NCI-H524 (cell line): ENCODE results near the gene ZNF500.
"Not testable (repeated sequence)": the region's sequence is repeated elsewhere in the genome, so short reads cannot be mapped to it uniquely, and the experiment has no call there.

Experiments used
- DNase-seq, 2 experiments: peaks; one replicate each; lab custom pipeline; 2025; lab: John Stamatoyannopoulos, UW

The ZNF500 gene

GRCh38 chr16:4744555-4745273 lies 22.2 kb downstream of the ZNF500 start:
- peak; percentile 15 to 42 for DNase-seq

GRCh38 chr16:4743226-4743878 lies 23.6 kb downstream of the ZNF500 start:
- no peak for DNase-seq

- not testable (repeated sequence) for DNase-seq
Measured at GRCh38 chr16:4738370-4738769, 28.6 kb downstream of the ZNF500 start.

- no peak for DNase-seq
Measured at GRCh38 chr16:4737545-4737944, 29.4 kb downstream of the ZNF500 start.

- no peak for DNase-seq
Measured at GRCh38 chr16:4736546-4736945, 30.4 kb downstream of the ZNF500 start.

- peak; percentile 74 to 79 for DNase-seq
Measured at GRCh38 chr16:4734730-4735535, 32.0 kb downstream of the ZNF500 start.

GRCh38 chr16:4734063-4734729 lies 32.8 kb downstream of the ZNF500 start, which contains the start of the genes ANKS3 and DNAAF8:
Gene ANKS3, minus strand, starts transcription at chr16:4734271. Its CDS starts 4,122 bp downstream, at chr16:4730149.
Gene DNAAF8, plus strand, starts transcription at chr16:4734537. Its CDS starts 1,978 bp downstream, at chr16:4736515.
- DNase-seq: peak; percentile 93 to 96

GRCh38 chr16:4733747-4734062 lies 33.3 kb downstream of the ZNF500 start:
- DNase-seq: peak in 1 of 2 experiments; percentile 44

- DNase-seq: no peak
Measured at GRCh38 chr16:4733211-4733742, 33.7 kb downstream of the ZNF500 start.

GRCh38 chr16:4729876-4730275 lies 37.1 kb downstream of the ZNF500 start:
- no peak for DNase-seq

- DNase-seq: no peak
Measured at GRCh38 chr16:4728676-4729075, 38.3 kb downstream of the ZNF500 start.

- no peak for DNase-seq
Measured at GRCh38 chr16:4726616-4727015, 40.3 kb downstream of the ZNF500 start.

GRCh38 chr16:4724661-4725270 lies 42.2 kb downstream of the ZNF500 start:
- no peak for DNase-seq

- no peak for DNase-seq
Measured at GRCh38 chr16:4723071-4723767, 43.7 kb downstream of the ZNF500 start.

- DNase-seq: no peak
Measured at GRCh38 chr16:4718466-4718865, 48.5 kb downstream of the ZNF500 start.

GRCh38 chr16:4714996-4715395 lies 52.0 kb downstream of the ZNF500 start:
- DNase-seq: no peak

- no peak for DNase-seq
Measured at GRCh38 chr16:4713663-4714501, 53.1 kb downstream of the ZNF500 start.

GRCh38 chr16:4709481-4709880 lies 57.5 kb downstream of the ZNF500 start:
- DNase-seq: no peak

- peak in 1 of 2 experiments; percentile 56 for DNase-seq
Measured at GRCh38 chr16:4706871-4707270, 60.1 kb downstream of the ZNF500 start.

GRCh38 chr16:4704913-4705312 lies 62.0 kb downstream of the ZNF500 start:
- no peak for DNase-seq
